ENCODE results near the gene LRBA. TPM values are rescaled to one million over a fixed set of nuclear protein-coding genes. Genes with fewer than 3 reads are reported as not detected.

LRBA gene
- total and polyA plus RNA-seq, 2 donors (not counting 3 experiments of a cell fraction or from before 2014, with no cell fraction given): 18.0 to 35.1 TPM

DNA sequence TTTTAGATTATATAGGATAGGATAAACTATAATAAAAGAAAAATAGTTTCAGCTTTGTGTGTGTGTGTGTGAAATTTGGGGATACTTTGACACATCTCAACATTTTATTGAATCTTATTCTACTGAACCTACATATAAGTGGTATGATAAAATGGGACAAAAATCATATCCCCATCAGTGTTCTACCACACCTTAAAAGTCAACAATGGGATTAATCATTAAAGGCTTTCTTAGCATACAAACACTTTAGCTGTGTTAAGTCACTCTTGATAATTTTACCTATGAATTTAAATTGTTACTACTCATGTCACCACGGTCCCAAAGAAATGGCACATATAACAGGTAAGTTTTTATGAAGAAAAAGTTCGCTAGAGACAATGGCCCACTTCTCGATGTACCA is 37.7 kb upstream of the LRBA start:
- Histone ChIP-seq H3K9me3 (replicated peaks; ENCODE audit: control insufficient read depth, insufficient read depth, low read length) (no peaks in the 10 kb centered on the region), H3K4me1 (ENCODE audit: control insufficient read depth, extremely low read depth, insufficient read depth, low read length) (no peaks in the 10 kb centered on the region), H3K36me3 (ENCODE audit: control insufficient read depth in 2 of 2, extremely low read depth in 1 of 2, insufficient read depth in 2 of 2, low read length in 2 of 2) (no peaks in the 10 kb centered on the region), H3K27me3 (ENCODE audit: control insufficient read depth in 2 of 2, insufficient read depth in 2 of 2, low read length in 2 of 2) (no peaks in the 10 kb centered on the region), H3K4me3 (replicated peaks in 1 of 3; ENCODE audit: insufficient read depth in 1 of 3, low read depth in 1 of 3, low read length in 3 of 3) (no peak overlapping the region), H4K20me1 (replicated peaks; ENCODE audit: control insufficient read depth, extremely low read depth, insufficient read depth, low read length) (no peaks in the 10 kb centered on the region), H3K27ac (ENCODE audit: insufficient read depth, low read depth, low read length) (no peak overlapping the region), H3K9me1 (replicated peaks; ENCODE audit: control insufficient read depth, extremely low read depth, insufficient read depth, low read length) (no peaks in the 10 kb centered on the region), H2AFZ (ENCODE audit: low read depth, low read length) (no peak overlapping the region), H3K9ac (replicated peaks; ENCODE audit: extremely low read depth, insufficient read depth, low read length) (no peak overlapping the region), H3K4me2 (ENCODE audit: insufficient read depth, low read length) (no peak overlapping the region), H3K79me2 (ENCODE audit: control insufficient read depth, insufficient read depth, low read length) (no peaks in the 10 kb centered on the region)
- ChIA-PET POLR2A (no interaction called here), CTCF (no interaction called here)
- no peak for TF ChIP-seq MYC (IDR thresholded peaks at IDR 0.05; ENCODE audit: low read depth, low read length)
- no peak for TF ChIP-seq POLR2AphosphoS5 (IDR thresholded peaks at IDR 0.05; ENCODE audit: insufficient read depth, low read depth, low read length)
- intact Hi-C loops (cut with micrococcal nuclease) (no loop called here), dilution Hi-C loops (cut with MboI; ENCODE audit: extremely low pct_ligation_motif_present, low sequenced_read_pairs) (no loop called here)
- DNase-seq (ENCODE audit: low read depth, low spot score) (no peak), FAIRE-seq (no peak)
- no TSS peak for BruUV-seq (replicated peaks)

DNA sequence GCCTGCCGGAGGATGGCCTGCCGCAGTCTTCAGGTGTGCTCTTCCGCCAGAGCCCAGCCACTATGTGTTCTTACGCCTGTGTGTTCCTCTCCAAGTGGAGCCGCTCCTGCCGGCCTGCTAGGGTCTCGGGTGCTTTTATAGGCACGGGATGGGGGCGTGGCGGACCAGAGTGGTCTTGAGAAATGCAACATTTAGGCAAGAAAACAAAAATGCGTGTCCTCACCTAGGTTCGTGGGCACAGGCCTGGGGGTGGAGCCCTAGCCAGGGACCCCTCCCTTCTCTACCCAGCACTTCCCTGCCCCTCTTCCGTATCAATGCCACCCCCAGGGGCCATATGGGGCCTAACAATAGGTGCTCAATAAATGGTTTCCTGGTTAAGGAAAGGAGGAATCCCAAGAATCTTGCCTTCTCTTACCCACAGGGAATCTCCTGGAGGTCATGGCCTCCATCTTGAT is 34.4 kb upstream of the LRBA start:
- H3K4me2 ChIP-seq (ENCODE audit: insufficient read depth, low read length): no peak overlapping the region
- no peaks in the 10 kb centered on the region for H3K9me1 ChIP-seq (replicated peaks; ENCODE audit: control insufficient read depth, extremely low read depth, insufficient read depth, low read length)
- no peaks in the 10 kb centered on the region for H3K27me3 ChIP-seq (ENCODE audit: control insufficient read depth in 2 of 2, insufficient read depth in 2 of 2, low read length in 2 of 2)
- H3K9me3 ChIP-seq (replicated peaks; ENCODE audit: control insufficient read depth, insufficient read depth, low read length): no peaks in the 10 kb centered on the region
- H3K4me3 ChIP-seq (replicated peaks in 1 of 3; ENCODE audit: insufficient read depth in 1 of 3, low read depth in 1 of 3, low read length in 3 of 3): no peak overlapping the region
- ChIA-PET CTCF (interaction anchor here (3.8 kb wide), 1 partner anchor 182 kb away, joined by 17 read pairs; no protein-coding TSS in a partner anchor), POLR2A (no interaction called here)
- FAIRE-seq (no peak), DNase-seq (ENCODE audit: low read depth, low spot score) (no peak)
- intact Hi-C loops (cut with micrococcal nuclease): loop anchor here (5.0 kb wide), 1 partner anchor 182 kb away; no protein-coding TSS in a partner anchor
- BruUV-seq (replicated peaks): no TSS peak
- H4K20me1 ChIP-seq (replicated peaks; ENCODE audit: control insufficient read depth, extremely low read depth, insufficient read depth, low read length): no peaks in the 10 kb centered on the region
- TF ChIP-seq CTCF (IDR thresholded peaks at IDR 0.05; ENCODE audit: extremely low read depth in 1 of 2, insufficient read depth in 1 of 2, low read depth in 1 of 2, low read length in 2 of 2) (no peak), MYC (IDR thresholded peaks at IDR 0.05; ENCODE audit: low read depth, low read length) (no peak), GATA2 (IDR thresholded peaks at IDR 0.05; ENCODE audit: insufficient read depth, insufficient read length, low read depth, low read length) (no peak), EZH2 (IDR thresholded peaks at IDR 0.05; ENCODE audit: borderline replicate concordance, low read depth, low read length, severe bottlenecking) (no peak), FOS (IDR thresholded peaks at IDR 0.05; ENCODE audit: borderline replicate concordance, insufficient read depth, low read length) (no peak), POLR2A (IDR thresholded peaks at IDR 0.05; ENCODE audit: low read depth, low read length) (no peak)
- no peak overlapping the region for H2AFZ ChIP-seq (ENCODE audit: low read depth, low read length)
- no peak overlapping the region for H3K9ac ChIP-seq (replicated peaks; ENCODE audit: extremely low read depth, insufficient read depth, low read length)
- no peaks in the 10 kb centered on the region for H3K79me2 ChIP-seq (ENCODE audit: control insufficient read depth, insufficient read depth, low read length)
- no peaks in the 10 kb centered on the region for H3K36me3 ChIP-seq (ENCODE audit: control insufficient read depth in 2 of 2, extremely low read depth in 1 of 2, insufficient read depth in 2 of 2, low read length in 2 of 2)
- dilution Hi-C loops (cut with MboI; ENCODE audit: extremely low pct_ligation_motif_present, low sequenced_read_pairs): no loop called here
- H3K4me1 ChIP-seq (ENCODE audit: control insufficient read depth, extremely low read depth, insufficient read depth, low read length): no peaks in the 10 kb centered on the region
- no peak overlapping the region for H3K27ac ChIP-seq (ENCODE audit: insufficient read depth, low read depth, low read length)
